ENCODE results near the gene C2CD2.

DNA sequence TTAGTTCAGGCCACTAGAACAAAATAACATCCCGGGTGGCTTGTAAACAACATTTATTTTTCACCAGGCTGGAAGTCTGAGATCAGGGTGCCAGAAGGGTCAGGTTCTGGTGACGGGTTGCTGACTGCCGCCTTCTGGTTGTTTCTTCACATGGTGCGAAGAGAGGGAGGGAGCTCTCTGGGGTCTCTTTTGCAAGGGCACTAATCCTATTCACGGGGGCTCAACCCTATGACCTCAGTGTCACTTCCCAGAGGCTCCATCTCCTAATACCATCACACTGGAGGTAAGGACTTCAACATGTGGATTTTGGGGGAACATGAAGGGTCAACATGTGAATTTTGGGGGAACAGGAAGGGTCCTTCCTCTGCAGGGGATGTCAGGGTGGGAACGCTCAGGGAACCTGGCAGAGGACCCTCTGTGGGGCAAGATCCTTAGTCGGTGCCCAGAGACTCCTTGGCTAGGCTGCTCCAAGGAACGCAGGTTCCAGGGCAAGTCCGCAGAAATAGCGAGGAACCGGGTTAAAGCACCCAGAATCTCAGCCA is 8.7 kb upstream of the C2CD2 start:
- no peak for TF ChIP-seq CTCF (IDR thresholded peaks at IDR 0.05)
- no peak for TF ChIP-seq POLR2A (IDR thresholded peaks at IDR 0.05; ENCODE audit: low read depth)

Data from esophagus muscularis mucosa (tissue), 3 donors.